WTC11 (cell line): ENCODE data around the gene UNKL. TPM values are rescaled to one million over a fixed set of nuclear protein-coding genes. Genes with fewer than 3 reads are reported as not detected.

Source experiments
- ATF2 ChIP-seq: sonication (generic); formaldehyde crosslinking; IDR thresholded peaks from 2 replicates; pipeline ENCODE4 v1.8.1; 2022; ENCODE audit warnings: low read depth, missing genetic modification reagents, borderline replicate concordance
- ATF3 ChIP-seq: sonication (generic); formaldehyde crosslinking; conservative IDR thresholded peaks from 2 replicates; pipeline ENCODE4 v1.8.1; 2022; ENCODE audit warnings: mild to moderate bottlenecking, missing genetic modification reagents
- CBFB ChIP-seq: sonication (generic); formaldehyde crosslinking; IDR thresholded peaks from 2 replicates; pipeline ENCODE4 v1.8.1; 2022; ENCODE audit warnings: mild to moderate bottlenecking, low read depth, missing genetic modification reagents
- CREM ChIP-seq: sonication (generic); formaldehyde crosslinking; IDR thresholded peaks from 2 replicates; pipeline ENCODE4 v1.8.1; 2022; ENCODE audit warnings: mild to moderate bottlenecking, missing genetic modification reagents, moderate library complexity
- E2F5 ChIP-seq: sonication (generic); formaldehyde crosslinking; IDR thresholded peaks from 2 replicates; pipeline ENCODE4 v1.8.1; 2022; ENCODE audit warnings: mild to moderate bottlenecking, moderate library complexity, missing genetic modification reagents
- EMX1 ChIP-seq: fragments of 250-450 bp; sonication (Bioruptor Pico); IDR thresholded peaks from 2 replicates; pipeline ENCODE4 v1.8.0; 2021; ENCODE audit warnings: mild to moderate bottlenecking
- ESRRA ChIP-seq: sonication (generic); formaldehyde crosslinking; IDR thresholded peaks from 2 replicates; pipeline ENCODE4 v1.8.1; 2022; ENCODE audit warnings: mild to moderate bottlenecking, missing genetic modification reagents, borderline replicate concordance
- ETV6 ChIP-seq: sonication (generic); formaldehyde crosslinking; IDR thresholded peaks from 2 replicates; pipeline ENCODE4 v1.8.1; 2022; ENCODE audit warnings: mild to moderate bottlenecking, missing genetic modification reagents
- FOXK1 ChIP-seq: sonication (generic); formaldehyde crosslinking; IDR thresholded peaks from 2 replicates; pipeline ENCODE4 v1.8.0; 2022; ENCODE audit warnings: mild to moderate bottlenecking, moderate library complexity, missing genetic modification reagents
- GTF2I ChIP-seq: fragments of 250-450 bp; sonication (Bioruptor Pico); conservative IDR thresholded peaks from 2 replicates; pipeline ENCODE4 v1.4.0; 2021; ENCODE audit warnings: mild to moderate bottlenecking
- HMGA2 ChIP-seq: fragments of 250-450 bp; sonication (Bioruptor Pico); IDR thresholded peaks from 2 replicates; pipeline ENCODE4 v1.4.0; 2021; ENCODE audit warnings: mild to moderate bottlenecking, moderate library complexity
- KAT7 ChIP-seq: sonication (generic); formaldehyde crosslinking; IDR thresholded peaks from 2 replicates; pipeline ENCODE4 v1.8.1; 2023; ENCODE audit warnings: missing genetic modification reagents, mild to moderate bottlenecking, borderline replicate concordance
- MAX ChIP-seq: sonication (generic); formaldehyde crosslinking; IDR thresholded peaks from 2 replicates; pipeline ENCODE4 v1.8.0; 2022; ENCODE audit warnings: mild to moderate bottlenecking, missing genetic modification reagents
- MYBL2 ChIP-seq: sonication (generic); formaldehyde crosslinking; IDR thresholded peaks from 2 replicates; pipeline ENCODE4 v1.8.1; 2023; ENCODE audit warnings: mild to moderate bottlenecking, moderate library complexity, missing genetic modification reagents
- NFATC4 ChIP-seq: fragments of 250-450 bp; sonication (Bioruptor Pico); IDR thresholded peaks from 2 replicates; pipeline ENCODE4 v1.9.0; 2021; ENCODE audit warnings: mild to moderate bottlenecking
- NR1H2 ChIP-seq: sonication (generic); formaldehyde crosslinking; IDR thresholded peaks from 2 replicates; pipeline ENCODE4 v1.9.0; 2021; ENCODE audit warnings: mild to moderate bottlenecking, moderate library complexity, missing genetic modification reagents
- NR2C2 ChIP-seq: sonication (generic); formaldehyde crosslinking; IDR thresholded peaks from 2 replicates; pipeline ENCODE4 v1.8.0; 2022; ENCODE audit warnings: mild to moderate bottlenecking, missing genetic modification reagents
- NR3C1 ChIP-seq: sonication (generic); formaldehyde crosslinking; conservative IDR thresholded peaks from 2 replicates; pipeline ENCODE4 v1.8.1; 2023; ENCODE audit warnings: low read depth, mild to moderate bottlenecking, missing genetic modification reagents
- PRDM15 ChIP-seq: sonication (generic); formaldehyde crosslinking; IDR thresholded peaks from 2 replicates; pipeline ENCODE4 v1.8.0; 2022; ENCODE audit warnings: missing genetic modification reagents
- RELA ChIP-seq: sonication (generic); formaldehyde crosslinking; IDR thresholded peaks from 2 replicates; pipeline ENCODE4 v1.8.1; 2022; ENCODE audit warnings: missing genetic modification reagents, mild to moderate bottlenecking, borderline replicate concordance
- TEAD1 ChIP-seq: sonication (generic); formaldehyde crosslinking; IDR thresholded peaks from 2 replicates; pipeline ENCODE4 v1.8.0; 2022; ENCODE audit warnings: mild to moderate bottlenecking, missing genetic modification reagents
- TEAD4 ChIP-seq: sonication (generic); formaldehyde crosslinking; IDR thresholded peaks from 2 replicates; pipeline ENCODE4 v1.8.0; 2022; ENCODE audit warnings: mild to moderate bottlenecking, missing genetic modification reagents
- USF2 ChIP-seq: sonication (generic); formaldehyde crosslinking; IDR thresholded peaks from 2 replicates; pipeline ENCODE4 v1.8.1; 2023; ENCODE audit warnings: mild to moderate bottlenecking, missing genetic modification reagents, moderate library complexity
- ZMAT4 ChIP-seq: fragments of 250-450 bp; sonication (Bioruptor Pico); IDR thresholded peaks from 2 replicates; pipeline ENCODE4 v1.9.0; 2021; ENCODE audit warnings: mild to moderate bottlenecking
- ZNF416 ChIP-seq: fragments of 250-450 bp; sonication (Bioruptor Pico); IDR thresholded peaks from 2 replicates; pipeline ENCODE4 v1.9.0; 2021; ENCODE audit warnings: mild to moderate bottlenecking, inconsistent platforms
- ZNF423 ChIP-seq: fragments of 250-450 bp; sonication (Bioruptor Pico); IDR thresholded peaks from 2 replicates; pipeline ENCODE4 v2.1.2; 2022; ENCODE audit warnings: mild to moderate bottlenecking, moderate library complexity
- ZNF425 ChIP-seq: fragments of 250-450 bp; sonication (Bioruptor Pico); conservative IDR thresholded peaks from 2 replicates; pipeline ENCODE4 v1.9.0; 2021; ENCODE audit warnings: mild to moderate bottlenecking
- ZSCAN18 ChIP-seq: fragments of 250-450 bp; sonication (Bioruptor Pico); IDR thresholded peaks from 2 replicates; pipeline ENCODE4 v2.1.2; 2022; ENCODE audit warnings: mild to moderate bottlenecking, moderate library complexity
- total RNA-seq: library from RNA; stranded (reverse); gene quantifications from 3 replicates; pipeline ENCODE4 v1.2.3, GENCODE V29; 2021

UNKL gene
- total RNA-seq, 1 experiment from 2014 or later: 53.3 TPM

GRCh38 chr16:1331712-1332617, 82.5 kb downstream of the UNKL start (continued):
- TF ChIP-seq TEAD1 (CRISPR knock-in tag) (no peak; the same call in 1 of the 2 replicates), ZSCAN18 (CRISPR knock-in tag) (no peak), PRDM15 (CRISPR knock-in tag) (peak; percentile 94), GTF2I (CRISPR knock-in tag) (no peak), EMX1 (CRISPR knock-in tag) (no peak), HMGA2 (CRISPR knock-in tag) (no peak), ESRRA (CRISPR knock-in tag) (no peak), KAT7 (no peak), TEAD4 (CRISPR knock-in tag) (no peak), ATF2 (CRISPR knock-in tag) (no peak), NR1H2 (CRISPR knock-in tag) (no peak), MYBL2 (CRISPR knock-in tag) (no peak), MAX (no peak), CREM (CRISPR knock-in tag) (no peak), CBFB (no peak), NR2C2 (CRISPR knock-in tag) (no peak), E2F5 (CRISPR knock-in tag) (no peak), ATF3 (CRISPR knock-in tag) (0 out of 2 replicates have a peak, but pooled peaks have one; percentile 11), ETV6 (CRISPR knock-in tag) (0 out of 2 replicates have a peak, but pooled peaks have one; percentile 1), FOXK1 (CRISPR knock-in tag) (peak; percentile 89), ZMAT4 (no peak), USF2 (CRISPR knock-in tag) (no peak), NFATC4 (CRISPR knock-in tag) (no peak), NR3C1 (no peak), ZNF425 (CRISPR knock-in tag) (no peak), RELA (CRISPR knock-in tag) (no peak), ZNF416 (no peak), ZNF423 (CRISPR knock-in tag) (no peak)
